ENCODE results near the gene WIPI1. TPM values are rescaled to one million over a fixed set of nuclear protein-coding genes. Genes with fewer than 3 reads are reported as not detected.

WIPI1 gene
- total RNA-seq, 2 donors from 2014 or later: 77.1 to 79.1 TPM

DNA sequence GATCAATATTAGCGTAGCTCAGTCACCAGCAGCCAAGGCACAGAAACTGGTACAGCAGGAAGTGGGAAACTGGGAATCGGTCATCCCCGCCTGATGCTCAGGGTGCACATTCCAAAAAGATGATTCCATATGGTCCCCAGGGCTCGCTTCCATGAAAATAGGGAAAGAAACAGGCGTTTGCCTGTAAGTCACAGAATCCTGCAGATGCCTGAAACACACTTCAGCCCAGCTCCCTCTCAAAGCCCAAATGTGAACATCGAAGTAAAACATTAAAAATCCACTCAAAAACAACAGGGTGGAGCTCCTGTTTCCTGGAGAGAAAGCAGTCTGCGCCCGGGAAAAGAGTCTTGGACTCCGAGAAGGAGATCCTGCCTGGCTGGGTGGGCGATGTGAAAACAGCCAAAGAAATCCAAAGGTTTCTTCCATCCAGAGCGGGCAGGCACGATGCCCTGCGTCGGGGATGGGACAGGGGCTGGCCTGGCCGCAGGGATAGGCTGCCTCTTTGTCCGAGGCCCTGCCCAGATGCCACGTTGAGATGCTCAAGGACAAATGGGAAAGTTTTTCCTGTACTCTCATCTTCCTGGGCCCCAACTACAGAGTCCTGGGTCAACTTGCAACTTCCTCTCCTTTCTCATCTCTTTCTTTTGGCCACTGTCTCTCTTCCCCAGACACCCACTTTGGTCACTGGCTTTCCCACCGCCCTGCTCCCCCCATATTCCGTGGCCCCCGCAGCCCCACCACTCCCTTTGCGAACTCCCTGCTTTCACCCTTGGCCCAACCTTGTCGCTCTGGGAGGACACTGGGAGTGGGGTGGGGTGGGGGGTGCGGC, 743 bp downstream of the WIPI1 start:
- peak; percentile 85 for DNase-seq
- no peak for TF ChIP-seq CTCF (IDR thresholded peaks at IDR 0.05)
- H3K4me1 ChIP-seq: peaks cover 7% of the 10 kb centered on the region
- no peaks in the 10 kb centered on the region for H3K36me3 ChIP-seq
- peak overlapping the region; percentile 92 for H3K27ac ChIP-seq
- peak overlapping the region; percentile 76 for H3K4me3 ChIP-seq
- no peaks in the 10 kb centered on the region for H3K27me3 ChIP-seq
- no peaks in the 10 kb centered on the region for H3K9me3 ChIP-seq
- intact Hi-C loops (cut with DNase I): no loop called here
- H3K9ac ChIP-seq (ENCODE audit: low read depth in 2 of 2, low read length in 2 of 2): peak overlapping the region; percentile 87 to 88

DNA sequence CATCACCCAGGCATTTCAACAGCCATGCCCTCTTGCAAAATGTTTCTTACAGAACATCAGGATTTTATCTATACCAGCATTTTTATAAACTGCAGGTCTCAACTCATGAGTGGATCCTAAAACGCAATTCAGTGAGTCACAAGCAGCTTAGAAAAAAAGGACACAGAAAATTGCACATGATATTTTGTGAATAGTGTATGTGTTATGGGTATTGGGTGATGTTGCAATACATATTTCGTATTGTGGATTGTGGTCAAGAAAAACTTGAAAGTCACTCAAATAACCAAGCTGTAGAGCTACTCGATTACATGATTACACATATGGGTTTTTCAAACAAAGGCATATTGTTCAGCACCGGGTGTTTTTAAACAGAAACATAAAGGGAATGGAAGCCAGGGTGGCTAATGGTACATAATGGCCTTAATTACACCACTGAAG, 1.4 kb downstream of the WIPI1 start:
- no peak for TF ChIP-seq CTCF (IDR thresholded peaks at IDR 0.05)
- no peaks in the 10 kb centered on the region for H3K36me3 ChIP-seq
- peak overlapping the region; percentile 76 for H3K4me3 ChIP-seq
- no peaks in the 10 kb centered on the region for H3K9me3 ChIP-seq
- intact Hi-C loops (cut with DNase I): no loop called here
- H3K9ac ChIP-seq (ENCODE audit: low read depth in 2 of 2, low read length in 2 of 2): peak overlapping the region in 1 of 2 donors; percentile 88
- no peaks in the 10 kb centered on the region for H3K27me3 ChIP-seq
- H3K27ac ChIP-seq: peak overlapping the region; percentile 92
- peaks cover 7% of the 10 kb centered on the region for H3K4me1 ChIP-seq
- DNase-seq: no peak

DNA sequence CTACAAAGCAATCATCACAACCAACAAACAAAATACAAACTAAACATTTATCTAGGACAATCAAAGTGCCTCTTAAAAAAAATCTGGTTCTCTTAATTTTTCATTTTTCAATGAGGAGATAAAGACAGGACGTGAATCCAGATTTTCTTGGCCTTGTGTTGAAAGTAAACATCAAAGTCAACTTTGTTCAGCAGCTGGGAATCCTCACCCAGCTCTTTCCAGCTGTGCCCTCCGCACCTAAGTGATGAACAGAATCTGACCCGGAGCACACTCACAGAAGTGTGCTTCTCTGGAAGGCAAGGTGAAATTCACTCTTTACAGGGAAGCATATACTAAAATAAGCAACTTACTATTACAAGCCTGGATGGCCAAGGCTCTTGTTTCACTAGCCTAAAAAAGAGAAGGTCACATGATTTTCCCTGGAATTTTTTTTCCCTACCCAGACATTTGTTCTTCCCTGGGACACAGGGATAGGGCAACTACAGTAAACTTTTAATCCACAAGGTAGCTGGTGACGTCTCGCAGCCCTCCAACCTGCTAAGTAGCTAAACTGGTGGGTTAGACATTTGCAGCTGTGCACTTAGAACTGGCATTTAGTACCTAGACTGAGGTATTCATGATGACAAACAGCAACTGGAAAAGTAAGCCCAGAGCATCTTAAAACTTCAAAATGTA, 3.2 kb downstream of the WIPI1 start:
- DNase-seq: no peak
- no peaks in the 10 kb centered on the region for H3K9me3 ChIP-seq
- peaks cover 7% of the 10 kb centered on the region for H3K4me1 ChIP-seq
- TF ChIP-seq CTCF (IDR thresholded peaks at IDR 0.05): no peak
- no peak overlapping the region for H3K27ac ChIP-seq
- H3K27me3 ChIP-seq: no peaks in the 10 kb centered on the region
- H3K36me3 ChIP-seq: no peaks in the 10 kb centered on the region
- H3K9ac ChIP-seq (ENCODE audit: low read depth in 2 of 2, low read length in 2 of 2): peak overlapping the region in 1 of 2 donors; percentile 0
- intact Hi-C loops (cut with DNase I): no loop called here
- no peak overlapping the region for H3K4me3 ChIP-seq

DNA sequence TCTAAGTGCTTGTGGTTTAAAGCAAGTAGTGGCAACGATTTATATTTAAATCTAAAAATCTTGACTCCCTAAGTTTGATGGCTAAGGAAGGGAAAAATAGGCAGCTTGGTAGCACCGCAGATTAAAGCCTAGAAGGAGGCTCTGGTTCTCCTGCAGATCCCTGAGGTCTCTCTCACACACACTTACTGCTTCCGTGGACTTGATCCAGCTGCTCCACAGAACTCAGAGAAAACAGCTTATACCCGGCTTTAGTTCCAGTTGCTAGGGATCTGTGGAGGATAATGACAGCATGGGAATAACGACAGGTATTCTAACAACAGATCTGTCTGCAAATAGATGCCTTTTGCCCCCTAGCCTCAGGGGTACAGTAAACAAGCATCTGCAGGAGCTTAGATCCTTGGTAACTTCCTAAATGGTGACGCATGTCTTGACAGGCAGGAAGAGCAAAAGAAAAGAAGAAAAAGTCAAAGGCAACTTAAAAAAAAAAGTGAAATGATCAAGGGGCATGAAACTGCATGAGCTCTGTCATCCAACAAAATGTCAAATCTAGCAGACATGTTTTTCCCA, 4.5 kb downstream of the WIPI1 start:
- no peak for DNase-seq
- Histone ChIP-seq H3K27me3 (no peaks in the 10 kb centered on the region), H3K9me3 (no peaks in the 10 kb centered on the region), H3K9ac (ENCODE audit: low read depth in 2 of 2, low read length in 2 of 2) (peak overlapping the region in 1 of 2 donors; percentile 54), H3K4me3 (no peak overlapping the region), H3K27ac (peak overlapping the region; percentile 64), H3K36me3 (no peaks in the 10 kb centered on the region), H3K4me1 (peaks cover 7% of the 10 kb centered on the region)
- no peak for TF ChIP-seq CTCF (IDR thresholded peaks at IDR 0.05)
- intact Hi-C loops (cut with DNase I): no loop called here

GRCh38 chr17:68451670-68452354, 5.5 kb downstream of the WIPI1 start:
- H3K9ac ChIP-seq (ENCODE audit: low read depth in 2 of 2, low read length in 2 of 2): peak overlapping the region in 1 of 2 donors; percentile 35
- H3K9me3 ChIP-seq: no peaks in the 10 kb centered on the region
- no peak for TF ChIP-seq CTCF (IDR thresholded peaks at IDR 0.05)
- DNase-seq: no peak
- no peaks in the 10 kb centered on the region for H3K27me3 ChIP-seq
- no peak overlapping the region for H3K4me3 ChIP-seq
- intact Hi-C loops (cut with DNase I): no loop called here
- peak overlapping the region; percentile 64 for H3K27ac ChIP-seq
- H3K36me3 ChIP-seq: no peaks in the 10 kb centered on the region
- peaks cover 7% of the 10 kb centered on the region for H3K4me1 ChIP-seq

Measured in colonic mucosa (tissue), 4 donors.